ENCODE results near the gene MOB3C. TPM values are rescaled to one million over a fixed set of nuclear protein-coding genes. Genes with fewer than 3 reads are reported as not detected.
"Not testable (repeated sequence)": the region's sequence is repeated elsewhere in the genome, so short reads cannot be mapped to it uniquely, and the experiment has no call there.

MOB3C gene
- 3.1 and 3.7 TPM in 2 replicates for total RNA-seq (2014; rRNA removed; shearing (Covaris generic))
- 3.0 and 5.3 TPM in 2 replicates for polyA plus RNA-seq (2014; cell fraction: nucleus; rRNA removed)

DNA sequence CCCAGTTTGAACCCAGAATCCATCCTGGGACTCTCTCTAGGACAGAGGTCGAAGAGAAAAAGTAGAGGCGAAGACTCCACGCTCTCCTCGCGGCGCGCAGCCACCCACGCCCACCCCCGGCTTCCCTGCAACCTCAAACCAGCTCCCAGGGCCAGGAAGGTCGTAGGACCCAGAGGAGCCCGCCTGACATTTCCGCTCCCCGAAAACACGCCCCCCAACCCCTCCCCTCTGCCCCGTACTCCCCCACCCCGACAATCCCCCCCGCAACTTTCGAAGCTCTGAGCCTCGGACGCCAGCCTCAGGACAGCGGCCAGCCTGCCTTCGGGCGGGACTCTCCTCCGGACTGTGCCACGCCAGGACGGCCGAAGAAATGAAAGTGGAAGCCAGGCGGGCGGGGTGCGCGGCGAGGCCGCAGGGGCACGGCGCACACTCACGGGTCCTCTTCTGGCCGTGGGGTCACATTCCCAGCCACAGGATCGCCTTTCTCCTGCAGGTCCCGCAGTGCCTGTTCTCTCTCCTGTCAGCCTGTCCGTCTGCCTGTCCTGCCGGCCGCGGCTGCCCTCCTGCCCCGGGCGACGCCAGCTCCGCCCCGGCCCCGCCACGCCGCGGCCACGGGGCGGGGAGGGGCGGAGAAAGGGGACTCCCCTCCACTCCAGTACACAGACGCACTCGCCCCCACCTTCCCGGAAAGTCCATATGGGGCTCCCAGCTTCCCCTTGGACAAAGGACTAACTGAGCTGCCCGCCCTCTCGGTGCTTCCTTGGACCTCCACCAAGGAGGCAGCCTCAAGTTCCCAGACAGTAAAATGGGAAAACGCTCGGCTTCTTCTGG, at the start of gene MOB3C:
Gene MOB3C (minus strand): TSS at position 535 of the 831 bp plus-strand sequence. CDS start 3,490 bp downstream, outside the sequence.
- DNase-seq (ENCODE audit: extremely low read depth, low read depth) = peak; percentile 39

DNA sequence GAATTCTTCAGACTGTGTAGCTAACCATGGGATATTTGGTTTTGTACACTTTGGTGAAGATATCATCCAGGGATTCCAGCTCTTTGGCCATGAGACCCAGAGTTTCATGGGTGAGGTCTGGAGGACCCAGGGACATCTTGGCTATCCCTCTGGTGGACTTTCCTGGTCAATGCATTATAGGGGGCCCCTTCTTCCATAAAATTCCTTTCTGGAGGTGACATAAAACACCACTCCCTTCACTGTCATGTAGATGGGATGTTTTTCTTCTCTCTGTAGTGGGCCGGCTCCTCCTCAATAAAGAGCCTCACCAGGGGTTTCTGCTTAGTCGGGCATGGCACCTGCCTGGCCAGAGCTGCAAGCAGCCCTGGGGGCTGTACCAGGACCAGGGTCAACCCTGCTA, 49.4 kb upstream of the MOB3C start:
- DNase-seq (ENCODE audit: extremely low read depth, low read depth) = no peak

DNA sequence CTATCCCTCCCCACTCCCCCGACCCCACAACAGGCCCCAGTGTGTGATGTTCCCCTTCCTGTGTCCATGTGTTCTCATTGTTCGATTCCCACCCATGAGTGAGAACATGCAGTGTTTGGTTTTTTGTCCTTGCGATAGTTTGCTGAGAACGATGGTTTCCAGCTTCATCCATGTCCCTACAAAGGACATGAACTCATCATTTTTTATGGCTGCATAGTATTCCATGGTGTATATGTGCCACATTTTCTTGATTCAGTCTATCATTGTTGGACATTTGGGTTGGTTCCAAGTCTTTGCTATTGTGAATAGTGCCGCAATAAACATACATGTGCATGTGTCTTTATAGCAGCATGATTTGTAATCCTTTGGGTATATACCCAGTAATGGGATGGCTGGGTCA, 46.3 kb upstream of the MOB3C start:
- DNase-seq (ENCODE audit: extremely low read depth, low read depth) = not testable (repeated sequence)

DNA sequence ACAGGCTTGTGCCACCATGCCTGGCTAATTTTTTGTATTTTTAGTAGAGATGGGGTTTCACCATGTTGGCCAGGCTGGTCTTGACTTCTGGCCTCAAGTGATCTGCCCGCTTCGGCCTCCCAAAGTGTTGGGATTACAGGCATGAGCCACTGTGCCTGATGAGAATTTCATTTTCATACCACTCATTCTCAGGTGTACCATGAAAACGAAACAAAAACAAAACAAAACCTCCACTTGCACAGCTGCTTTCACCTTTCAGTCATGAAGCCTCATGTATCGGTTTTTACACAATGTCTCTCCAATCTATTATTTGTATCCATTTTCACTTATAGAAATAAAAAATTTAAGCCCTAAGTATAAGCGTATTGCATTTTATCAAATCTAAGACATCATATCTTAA, 43.5 kb upstream of the MOB3C start:
- not testable (repeated sequence) for DNase-seq (ENCODE audit: extremely low read depth, low read depth)

DNA sequence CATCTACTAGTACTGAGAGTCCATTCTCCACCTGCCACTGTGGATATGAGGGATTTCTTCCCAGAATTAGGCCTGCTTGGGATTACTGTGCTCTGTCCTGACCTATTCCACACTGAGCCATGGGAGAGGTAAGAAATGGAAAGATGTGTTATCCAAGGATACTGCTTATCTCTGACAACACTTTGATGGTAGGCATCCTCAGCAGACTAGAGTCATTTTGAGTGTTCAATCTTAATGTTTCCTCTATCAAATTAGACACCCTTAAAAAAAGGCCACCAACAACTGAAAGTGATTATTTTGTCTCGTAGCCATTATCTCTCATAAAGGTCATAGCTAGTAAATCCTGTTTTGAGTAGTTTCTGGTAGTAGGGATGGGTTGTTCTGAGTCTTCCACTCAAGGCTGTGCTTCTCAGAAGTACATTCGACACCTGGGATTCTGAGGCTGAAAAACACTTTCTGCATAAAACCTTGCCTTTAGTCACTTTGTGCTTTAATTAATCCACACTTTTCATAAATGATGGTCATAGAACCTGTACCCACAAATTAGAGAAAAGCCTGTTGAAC, 42.8 kb upstream of the MOB3C start:
- DNase-seq (ENCODE audit: extremely low read depth, low read depth) = no peak

DNA sequence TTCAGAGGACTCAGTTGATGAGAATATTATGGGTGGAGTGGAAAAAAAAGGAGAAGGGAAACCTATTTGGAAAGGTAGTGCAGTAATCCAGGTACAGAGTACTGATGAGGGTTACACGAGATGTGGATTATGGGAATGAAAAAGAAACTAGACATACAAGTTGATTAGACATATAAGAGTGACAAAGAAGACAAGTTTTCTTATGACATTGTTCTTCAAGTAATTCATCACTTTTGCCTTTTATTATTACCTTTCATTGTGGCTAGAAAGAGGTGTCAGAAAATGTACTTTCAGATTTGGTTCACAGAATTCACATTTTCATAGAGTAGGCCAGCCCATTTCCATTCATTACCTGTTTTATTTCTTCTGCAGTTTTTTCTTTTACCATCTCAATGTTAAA, 41.2 kb upstream of the MOB3C start:
- no peak for DNase-seq (ENCODE audit: extremely low read depth, low read depth)

DNA sequence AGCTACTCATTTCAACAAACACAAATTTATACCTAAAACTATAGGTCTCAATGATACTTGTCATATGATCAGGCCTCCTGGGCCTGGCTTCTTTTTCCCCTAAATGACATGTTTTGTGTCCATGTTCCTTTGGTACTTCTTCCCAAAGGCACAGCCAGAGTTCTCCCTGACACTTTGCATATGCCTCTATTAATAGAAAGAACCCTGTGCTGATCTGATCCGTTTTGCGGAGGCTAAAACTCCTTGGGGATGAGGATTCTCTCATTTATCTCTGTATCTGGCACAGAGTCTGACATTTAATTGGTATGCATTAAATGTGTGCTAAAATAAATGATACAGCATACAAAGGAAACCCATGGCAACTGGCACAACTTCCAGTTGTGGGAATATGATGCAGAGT, 40.0 kb upstream of the MOB3C start:
- no peak for DNase-seq (ENCODE audit: extremely low read depth, low read depth)

DNA sequence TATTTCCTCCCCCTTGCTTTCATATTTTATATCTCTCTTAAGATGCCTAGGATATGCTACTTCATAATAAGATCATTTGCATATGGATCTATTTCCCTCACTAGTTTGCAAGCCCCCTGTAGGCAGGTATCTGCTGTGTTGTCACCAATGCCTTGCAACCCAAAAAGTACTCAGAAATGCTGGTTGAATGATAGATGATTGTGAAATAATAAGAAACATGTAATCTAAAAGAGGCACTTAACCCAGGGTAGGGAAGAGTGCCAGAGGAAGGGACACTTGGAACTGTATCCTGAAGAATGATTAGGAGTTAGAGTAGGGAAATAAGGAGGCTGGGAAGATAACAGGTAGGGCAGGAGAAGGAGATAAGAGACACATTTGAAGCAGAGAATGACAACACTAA, 39.2 kb upstream of the MOB3C start:
- DNase-seq (ENCODE audit: extremely low read depth, low read depth) = no peak

DNA sequence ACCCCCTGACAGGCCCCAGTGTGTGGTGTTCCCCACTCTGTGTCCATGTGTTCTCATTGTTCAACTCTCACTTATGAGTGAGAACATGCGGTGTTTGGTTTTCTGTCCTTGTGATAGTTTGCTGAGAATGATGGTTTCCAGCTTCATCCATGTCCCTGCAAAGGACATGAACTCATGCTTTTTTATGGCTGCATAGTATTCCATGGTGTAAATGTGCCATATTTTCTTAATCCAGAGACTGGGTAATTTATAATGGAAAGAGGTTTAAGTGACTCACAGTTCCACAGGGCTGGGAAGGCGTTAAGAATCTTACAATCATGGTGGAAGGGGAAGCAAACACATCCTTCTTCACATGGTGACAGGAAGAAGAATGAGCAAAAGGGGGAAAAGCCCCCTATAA, 38.1 kb upstream of the MOB3C start:
- DNase-seq (ENCODE audit: extremely low read depth, low read depth) = not testable (repeated sequence)

DNA sequence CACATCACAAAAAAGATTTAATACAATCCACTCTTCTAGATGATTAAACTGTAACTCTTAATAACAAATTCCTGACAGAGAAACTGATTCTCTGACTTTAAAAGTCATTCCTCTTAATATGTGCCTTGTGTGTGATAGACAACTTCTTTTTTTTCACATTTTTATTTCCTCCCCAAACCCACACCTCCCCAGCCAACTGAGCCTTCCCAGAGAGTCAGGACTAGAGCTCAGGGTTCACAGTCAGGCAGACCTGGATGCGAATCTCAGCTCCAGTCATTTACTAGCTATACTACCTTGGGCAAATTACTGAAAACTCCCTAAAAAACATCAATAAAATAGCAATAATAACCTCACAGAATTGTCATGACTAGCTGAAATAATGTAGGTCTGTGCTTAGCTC, 37.4 kb upstream of the MOB3C start:
- DNase-seq (ENCODE audit: extremely low read depth, low read depth) = no peak

DNA sequence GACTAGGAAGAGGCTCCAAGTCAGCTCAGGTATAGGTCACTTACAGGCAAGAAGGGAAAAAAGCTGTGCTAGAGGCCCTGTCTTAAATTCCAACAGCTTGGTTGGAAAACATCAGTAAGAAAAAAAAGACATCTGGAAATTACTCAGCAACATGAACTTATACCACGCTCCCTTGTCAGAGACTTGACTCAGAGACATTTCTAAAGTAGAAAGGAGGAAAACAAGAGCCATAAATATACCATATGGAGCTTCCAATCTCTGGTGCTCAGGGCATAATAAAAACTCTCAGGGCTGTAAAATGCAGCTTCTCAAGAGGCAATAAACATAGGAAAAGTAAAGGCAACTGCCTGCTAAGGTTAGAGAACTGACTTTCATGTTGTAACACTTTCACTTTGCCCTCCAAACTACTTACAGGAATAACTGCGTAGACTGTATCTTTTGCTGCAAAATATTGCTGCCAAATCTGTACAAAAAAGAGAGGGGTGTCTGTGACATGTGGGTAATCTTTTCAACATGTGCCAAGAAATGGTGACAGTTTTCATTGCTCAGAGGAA, 36.9 kb upstream of the MOB3C start:
- no peak for DNase-seq (ENCODE audit: extremely low read depth, low read depth)

DNA sequence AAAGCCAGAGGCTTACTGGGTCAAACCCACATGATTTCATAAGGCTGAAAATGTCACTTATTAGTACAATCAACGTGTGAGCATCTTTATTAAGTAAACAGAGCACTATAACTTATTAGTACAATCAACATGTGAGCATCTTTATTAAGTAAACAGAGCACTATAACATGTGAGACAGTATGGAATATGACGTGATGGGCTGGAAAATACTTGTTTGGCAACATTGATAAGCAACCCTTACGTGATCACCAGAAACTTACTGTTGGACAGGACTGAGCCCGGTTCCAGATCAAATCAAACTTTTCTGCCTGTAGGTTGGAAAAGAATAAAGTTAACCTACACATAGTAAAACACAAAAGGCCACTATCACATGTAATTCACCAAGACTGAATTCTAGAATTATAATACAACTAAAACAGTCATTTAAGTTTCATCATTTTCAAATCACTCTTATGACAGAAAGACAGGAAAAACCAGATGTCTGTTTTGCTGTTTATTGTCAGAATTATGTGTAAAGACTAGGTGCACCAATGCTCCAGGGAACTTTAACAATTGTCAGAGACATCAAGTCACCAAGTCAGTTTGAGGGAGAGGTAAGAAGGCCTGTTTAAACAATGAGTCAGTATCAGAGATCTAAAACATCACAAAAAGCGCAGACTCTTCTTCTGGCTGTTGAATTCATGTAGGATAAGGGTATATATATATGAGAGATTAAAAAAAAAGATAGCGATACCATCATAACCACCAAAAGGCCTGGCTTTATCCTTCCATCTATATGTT, 35.9 kb upstream of the MOB3C start:
- no peak for DNase-seq (ENCODE audit: extremely low read depth, low read depth)

DNA sequence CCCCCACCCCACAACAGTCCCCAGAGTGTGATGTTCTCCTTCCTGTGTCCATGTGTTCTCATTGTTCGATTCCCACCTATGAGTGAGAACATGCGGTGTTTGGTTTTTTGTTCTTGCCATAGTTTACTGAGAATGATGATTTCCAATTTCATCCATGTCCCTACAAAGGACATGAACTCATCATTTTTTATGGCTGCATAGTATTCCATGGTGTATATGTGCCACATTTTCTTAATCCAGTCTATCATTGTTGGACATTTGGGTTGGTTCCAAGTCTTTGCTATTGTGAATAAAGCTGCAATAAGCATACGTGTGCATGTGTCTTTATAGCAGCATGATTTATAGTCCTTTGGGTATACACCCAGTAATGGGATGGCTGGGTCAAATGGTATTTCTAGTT, 34.5 kb upstream of the MOB3C start:
- DNase-seq (ENCODE audit: extremely low read depth, low read depth) = not testable (repeated sequence)

DNA sequence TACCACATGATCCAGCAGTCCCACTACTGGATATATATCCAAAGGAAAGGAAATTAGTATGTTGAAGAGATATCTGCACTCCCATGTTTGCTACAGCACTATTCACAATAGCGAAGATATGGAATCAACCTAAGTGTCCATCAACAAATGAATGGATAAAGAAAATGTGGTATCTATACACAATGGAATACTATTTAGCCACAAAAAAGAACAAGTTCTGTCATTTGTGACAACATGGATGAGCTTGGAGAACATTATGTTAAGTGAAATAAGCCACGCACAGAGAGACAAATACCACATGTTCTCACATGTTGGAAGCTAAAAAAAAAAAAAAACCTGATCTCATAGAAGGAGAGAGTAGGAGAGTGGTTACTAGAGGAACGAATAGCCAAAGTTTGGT, 33.9 kb upstream of the MOB3C start:
- no peak for DNase-seq (ENCODE audit: extremely low read depth, low read depth)

DNA sequence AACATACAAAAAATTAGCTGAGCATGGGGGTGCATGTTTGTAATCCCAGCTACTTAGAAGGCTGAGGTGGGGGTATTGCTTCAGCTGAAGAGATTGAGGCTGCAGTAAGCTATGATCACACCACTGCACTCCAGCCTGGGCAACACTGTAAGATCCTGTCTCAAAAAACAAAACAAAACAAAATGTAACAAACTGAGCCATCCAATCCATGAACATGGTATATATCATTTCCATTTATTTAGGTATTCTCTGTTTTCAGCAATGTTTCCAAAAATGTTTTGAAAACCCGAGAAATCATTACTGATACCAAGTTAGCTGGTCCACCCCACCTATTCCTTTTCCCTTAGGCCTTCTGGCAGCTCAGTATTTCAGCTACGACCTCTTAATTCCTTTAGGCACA, 33.2 kb upstream of the MOB3C start:
- DNase-seq (ENCODE audit: extremely low read depth, low read depth) = no peak

DNA sequence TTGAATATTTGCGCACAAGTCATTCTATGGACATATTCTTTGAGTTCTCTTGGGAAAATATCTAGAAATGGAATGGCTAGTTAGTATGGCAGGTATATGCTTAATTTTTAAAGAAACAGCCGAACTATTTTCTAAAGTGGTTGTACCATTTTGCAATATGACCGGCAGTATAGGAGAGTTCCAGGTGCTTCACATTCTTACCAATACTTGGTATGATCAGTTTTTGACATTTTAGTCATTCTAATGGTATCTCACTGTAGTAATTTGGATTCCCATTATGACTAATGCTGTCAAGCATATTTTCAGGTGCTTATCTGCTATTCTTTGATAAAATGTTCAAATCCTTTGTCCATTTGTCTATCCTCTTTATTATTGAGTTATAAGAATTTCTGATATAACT, 31.0 kb upstream of the MOB3C start:
- no peak for DNase-seq (ENCODE audit: extremely low read depth, low read depth)

DNA sequence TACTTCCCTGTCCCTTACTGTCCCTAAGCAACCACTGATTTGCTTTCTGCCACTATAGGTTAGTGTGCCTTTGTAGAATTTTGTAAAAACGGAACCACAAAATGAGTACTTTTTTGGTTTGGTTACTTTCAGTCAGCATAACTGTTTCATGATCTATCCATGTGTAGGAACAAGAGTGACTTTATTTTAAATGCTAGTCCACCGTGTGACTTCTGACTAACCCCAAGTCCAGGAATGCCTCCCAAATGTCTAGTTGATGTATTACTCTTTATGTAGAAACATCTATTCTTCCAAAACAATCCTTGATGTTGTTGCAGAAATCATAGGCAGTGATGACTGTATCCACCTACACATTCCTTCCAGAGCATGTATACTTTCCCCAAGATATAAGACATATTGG, 30.2 kb upstream of the MOB3C start:
- DNase-seq (ENCODE audit: extremely low read depth, low read depth) = no peak

DNA sequence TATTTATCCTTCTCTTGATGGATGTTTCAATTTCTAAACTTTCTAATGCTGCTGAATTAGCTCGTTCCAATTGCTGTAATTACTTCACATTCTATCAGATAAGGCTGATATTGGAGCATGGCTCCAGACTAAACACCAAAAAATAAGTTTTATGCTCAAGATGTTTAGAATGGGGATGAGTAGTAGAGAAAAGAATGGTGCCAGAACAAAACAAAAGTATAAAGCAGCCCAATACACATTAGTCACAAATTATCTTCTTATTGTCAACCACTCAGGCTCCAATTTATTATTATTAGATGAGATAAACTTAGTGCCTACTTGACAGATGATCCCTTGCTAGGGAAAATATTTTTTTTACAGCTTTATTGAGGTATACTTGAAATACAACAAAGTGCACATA, 29.7 kb upstream of the MOB3C start:
- no peak for DNase-seq (ENCODE audit: extremely low read depth, low read depth)

DNA sequence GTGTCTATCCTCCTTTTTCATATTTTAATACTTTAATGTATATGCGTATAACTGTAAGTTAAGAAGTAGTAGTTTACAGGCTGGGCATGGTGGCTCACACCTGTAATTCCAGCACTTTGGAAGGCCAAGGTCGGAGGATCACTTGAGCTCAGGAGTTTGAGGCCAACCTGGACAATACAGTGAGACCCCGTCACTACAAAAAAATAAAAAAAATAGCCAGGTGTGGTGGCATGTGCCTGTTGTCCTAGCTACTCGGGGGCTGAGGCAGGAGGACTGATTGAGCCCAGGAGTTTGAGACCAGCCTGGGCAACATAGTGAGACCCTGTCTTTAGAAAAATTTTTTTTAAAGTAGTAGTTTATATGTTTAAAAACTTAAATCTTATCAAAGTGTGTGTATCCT, 29.2 kb upstream of the MOB3C start:
- no peak for DNase-seq (ENCODE audit: extremely low read depth, low read depth)

DNA sequence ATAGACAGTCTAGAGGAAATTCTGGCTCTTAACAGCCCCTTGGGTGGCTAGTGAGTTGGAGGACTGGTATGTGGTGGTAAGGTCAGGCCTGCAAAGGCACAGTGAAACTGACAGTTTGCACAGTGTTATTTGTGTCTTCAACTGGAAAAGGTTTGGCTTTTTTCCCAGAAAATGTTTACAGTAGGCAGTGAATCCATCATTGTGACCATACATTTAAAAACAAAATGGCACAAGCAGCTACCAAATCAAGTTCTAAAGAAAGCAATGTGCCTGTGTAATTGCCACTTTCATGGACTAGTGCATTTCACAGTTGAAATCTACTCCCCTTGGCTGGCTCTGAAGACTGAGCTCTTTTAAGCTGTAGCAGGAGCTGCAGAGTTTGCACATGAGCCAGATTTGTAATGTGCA, 26.8 kb upstream of the MOB3C start:
- peak; percentile 23 for DNase-seq (ENCODE audit: extremely low read depth, low read depth)

DNA sequence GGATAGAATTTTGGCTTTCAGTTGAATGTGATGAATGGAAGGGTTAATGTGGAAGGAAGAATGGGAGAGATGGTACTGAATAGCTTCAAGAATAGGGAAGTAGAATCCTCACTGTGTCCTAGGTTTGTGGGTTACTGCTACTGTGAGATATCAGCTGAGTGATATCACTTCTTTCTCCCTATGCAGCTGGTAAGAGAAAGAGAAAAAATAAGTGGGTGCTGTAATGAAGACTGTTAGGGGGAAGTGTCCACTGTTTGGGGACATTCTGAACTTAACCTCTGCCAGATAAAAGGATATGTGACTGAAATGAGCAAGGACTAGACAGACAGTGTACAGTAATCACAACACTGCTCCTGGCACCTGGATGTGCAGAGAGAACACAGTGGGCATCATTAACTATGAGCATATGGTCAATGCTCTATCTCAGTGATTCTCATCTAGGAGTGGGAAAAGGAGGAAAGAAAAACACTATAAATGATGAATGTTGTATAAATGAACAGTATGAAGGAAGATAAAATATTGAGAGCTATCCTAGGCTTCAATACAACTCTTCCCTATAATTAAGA, 25.6 kb upstream of the MOB3C start:
- no peak for DNase-seq (ENCODE audit: extremely low read depth, low read depth)

All from NCI-H460 (cell line).